Measurements from ENCODE around the gene TMTC4.

GRCh38 chr13:100636004-100636403, 38.6 kb downstream of the TMTC4 start:
- TF ChIP-seq POLR2A (IDR thresholded peaks at IDR 0.05) (no peak), CTCF (IDR thresholded peaks at IDR 0.05) (no peak)

All from vagina (tissue), 2 donors.